Endodermal cell (in vitro differentiated cells): ENCODE data around the gene GNAI3. TPM values are rescaled to one million over a fixed set of nuclear protein-coding genes. Genes with fewer than 3 reads are reported as not detected.

Source experiments
- DNase-seq: peaks from one replicate; pipeline ENCODE4 v3.0.0-alpha.2; 2017
- H3K27ac ChIP-seq: 2 replicates; pipeline ENCODE4 v1.5.1; 2013; ENCODE audit warnings: mild to moderate bottlenecking, low read depth, low read length, moderate library complexity
- H3K27me3 ChIP-seq: 2 replicates; pipeline ENCODE4 v1.6.1; 2013; ENCODE audit warnings: mild to moderate bottlenecking, low read length, moderate library complexity; ENCODE audit not compliant: insufficient read depth, control insufficient read depth, poor library complexity, severe bottlenecking
- H3K36me3 ChIP-seq: 2 replicates; pipeline ENCODE4 v1.7.0; 2013; ENCODE audit warnings: mild to moderate bottlenecking, low read length, moderate library complexity; ENCODE audit not compliant: control insufficient read depth, insufficient read depth
- H3K4me1 ChIP-seq: one replicate; pipeline ENCODE4 v1.7.0; 2013; ENCODE audit warnings: low read length; ENCODE audit not compliant: control insufficient read depth, insufficient read depth
- H3K4me3 ChIP-seq: 2 replicates; pipeline ENCODE4 v1.5.1; 2013; ENCODE audit warnings: mild to moderate bottlenecking, low read length, moderate library complexity
- H3K9ac ChIP-seq: 2 replicates; pipeline ENCODE4 v1.6.1; 2013; ENCODE audit warnings: mild to moderate bottlenecking, low read length, moderate library complexity; ENCODE audit not compliant: poor library complexity, severe bottlenecking; ENCODE audit errors: extremely low read depth
- H3K9me3 ChIP-seq: 2 replicates; pipeline ENCODE4 v1.6.1; 2013; ENCODE audit warnings: mild to moderate bottlenecking, low read length, moderate library complexity; ENCODE audit not compliant: control insufficient read depth
- H3K27ac Mint-ChIP-seq: 2 replicates; pipeline ENCODE4 v1.8.0; 2020; ENCODE audit warnings: mixed read lengths
- H3K27me3 Mint-ChIP-seq: 2 replicates; pipeline ENCODE4 v1.8.0; 2021; ENCODE audit warnings: mild to moderate bottlenecking, mixed read lengths; ENCODE audit not compliant: insufficient read depth
- H3K36me3 Mint-ChIP-seq: 2 replicates; pipeline ENCODE4 v1.8.0; 2020; ENCODE audit warnings: low read depth, mixed read lengths
- H3K4me1 Mint-ChIP-seq: 2 replicates; pipeline ENCODE4 v1.8.0; 2020; ENCODE audit warnings: mixed read lengths
- H3K4me3 Mint-ChIP-seq: 2 replicates; pipeline ENCODE4 v1.8.0; 2020; ENCODE audit warnings: mild to moderate bottlenecking, moderate library complexity, mixed read lengths
- H3K9me3 Mint-ChIP-seq: 2 replicates; pipeline ENCODE4 v1.8.0; 2020; ENCODE audit warnings: mild to moderate bottlenecking, mixed read lengths
- CTCF ChIP-seq: fragments of 200-600 bp; sonication (generic); conservative IDR thresholded peaks from 2 replicates; pipeline ENCODE4 v1.5.0; 2021; ENCODE audit warnings: antibody characterized with exemption, mild to moderate bottlenecking
- WGBS, 2 experiments: methylation state at CpG; one replicate each; pipeline versions ENCODE4 v1.1.5 to v1.1.7; 2013; ENCODE audit warnings: missing lambda C conversion rate in 2 of 2, mixed read lengths in 1 of 2; ENCODE audit not compliant: insufficient coverage in 1 of 2, insufficient read length in 1 of 2; 5-methylcytosine and 5-hydroxymethylcytosine counted together
- total RNA-seq, 2 donors: library from RNA; stranded (reverse); fragmentation: NEBNext Ultra II Directional in 1 of 2; extraction: Animal tissue kit (Norgen Biotek cat#: 25700) in 1 of 2; gene quantifications; 2 replicates in 1 of 2; 3 replicates in 1 of 2; pipeline ENCODE4 v1.2.1, GENCODE V29; 2021

The GNAI3 gene
- total RNA-seq, 2 donors from 2014 or later, result 10.1 to 10.9 TPM

GRCh38 chr1:109573785-109574184 lies 25.4 kb downstream of the GNAI3 start:
- H3K4me3 Mint-ChIP-seq, result no peak overlapping the region
- H3K36me3 Mint-ChIP-seq, result peaks cover 28% of the 10 kb centered on the region

DNA sequence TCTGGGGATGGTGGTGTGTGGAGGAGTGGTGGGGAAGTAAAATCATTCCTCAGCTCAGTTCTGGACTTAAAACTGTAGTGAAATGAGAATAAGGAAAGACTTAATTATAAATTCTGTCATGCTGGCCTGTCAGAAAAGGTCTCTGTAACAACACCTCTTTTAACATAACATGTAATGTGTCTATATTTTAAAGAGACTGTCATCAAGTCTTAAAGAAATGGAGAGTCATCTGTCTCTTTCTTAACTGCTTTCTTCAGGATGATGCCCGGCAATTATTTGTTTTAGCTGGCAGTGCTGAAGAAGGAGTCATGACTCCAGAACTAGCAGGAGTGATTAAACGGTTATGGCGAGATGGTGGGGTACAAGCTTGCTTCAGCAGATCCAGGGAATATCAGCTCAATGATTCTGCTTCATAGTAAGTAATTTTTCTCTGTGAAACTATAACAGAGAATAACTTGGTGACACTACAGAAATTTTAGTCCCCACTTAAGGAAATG lies 30.6 kb downstream of the GNAI3 start:
- Mint-ChIP-seq H3K9me3 (no peaks in the 10 kb centered on the region), H3K4me1 (no peaks in the 10 kb centered on the region), H3K4me3 (no peak overlapping the region), H3K36me3 (peaks cover 65% of the 10 kb centered on the region), H3K27me3 (no peaks in the 10 kb centered on the region), H3K27ac (no peak overlapping the region)
- no peaks in the 10 kb centered on the region for H3K27me3 ChIP-seq
- peaks cover 81% of the 10 kb centered on the region for H3K36me3 ChIP-seq
- H3K27ac ChIP-seq, result no peak overlapping the region
- no peak for DNase-seq
- no peak for TF ChIP-seq CTCF
- H3K4me3 ChIP-seq, result no peak overlapping the region
- H3K9me3 ChIP-seq, result no peaks in the 10 kb centered on the region
- 93 to 96% methylated on average over 3 of the region's 3 CpGs for WGBS, 2 experiments
- no peaks in the 10 kb centered on the region for H3K4me1 ChIP-seq
- H3K9ac ChIP-seq, result no peak overlapping the region

More at GRCh38 chr1:109573785-109574184, 25.4 kb downstream of the GNAI3 start:
- H3K27ac Mint-ChIP-seq, result no peak overlapping the region
- Histone ChIP-seq H3K4me3 (no peak overlapping the region), H3K27ac (no peak overlapping the region), H3K4me1 (no peaks in the 10 kb centered on the region), H3K27me3 (no peaks in the 10 kb centered on the region), H3K9me3 (no peaks in the 10 kb centered on the region), H3K9ac (no peak overlapping the region), H3K36me3 (peaks cover 36% of the 10 kb centered on the region)
- TF ChIP-seq CTCF, result no peak
- 97 to 100% methylated on average over 1 to 2 of the region's 2 CpGs for WGBS, 2 experiments
- no peaks in the 10 kb centered on the region for H3K27me3 Mint-ChIP-seq
- no peak for DNase-seq
- H3K9me3 Mint-ChIP-seq, result no peaks in the 10 kb centered on the region
- no peaks in the 10 kb centered on the region for H3K4me1 Mint-ChIP-seq

GRCh38 chr1:109579491-109579890 lies 31.1 kb downstream of the GNAI3 start:
- H3K27ac Mint-ChIP-seq, result no peak overlapping the region
- WGBS, 2 experiments, result 91 to 95% methylated on average over 1 of the region's 1 CpG
- DNase-seq, result no peak
- H3K4me1 Mint-ChIP-seq, result no peaks in the 10 kb centered on the region
- Histone ChIP-seq H3K27me3 (no peaks in the 10 kb centered on the region), H3K36me3 (peaks cover 81% of the 10 kb centered on the region), H3K9ac (no peak overlapping the region), H3K4me3 (no peak overlapping the region), H3K9me3 (no peaks in the 10 kb centered on the region), H3K27ac (no peak overlapping the region), H3K4me1 (no peaks in the 10 kb centered on the region)
- no peaks in the 10 kb centered on the region for H3K27me3 Mint-ChIP-seq
- no peaks in the 10 kb centered on the region for H3K9me3 Mint-ChIP-seq
- TF ChIP-seq CTCF, result no peak
- H3K36me3 Mint-ChIP-seq, result peaks cover 69% of the 10 kb centered on the region
- no peak overlapping the region for H3K4me3 Mint-ChIP-seq
